CD4-positive, alpha-beta memory T cell (primary cell): ENCODE measurements around the gene SIGLEC11. TPM values are rescaled to one million over a fixed set of nuclear protein-coding genes. Genes with fewer than 3 reads are reported as not detected.

Experiments
- CTCF ChIA-PET: fragments of 350-600 bp; sonication (Branson Sonifier 250); formaldehyde crosslinking; loops from one replicate; lab custom pipeline; 2021; ENCODE audit warnings: inconsistent platforms; ENCODE audit not compliant: partially characterized antibody; lab: Charles Lee
- POLR2A ChIA-PET: fragments of 350-600 bp; sonication (Branson Sonifier 250); formaldehyde crosslinking; loops from one replicate; lab custom pipeline; 2021; ENCODE audit not compliant: partially characterized antibody; lab: Charles Lee
- DNase-seq, 5 donors: peaks; one replicate each; pipeline versions ENCODE4 v3.0.0 to v3.0.0-alpha.2; 2020 to 2022; ENCODE audit warnings: mixed read lengths in 1 of 5
- H3K27ac ChIP-seq: one replicate; pipeline ENCODE4 v1.7.0; 2013; ENCODE audit warnings: low read depth, low read length
- H3K27me3 ChIP-seq: 2 replicates; pipeline ENCODE4 v1.7.0; 2013; ENCODE audit warnings: mild to moderate bottlenecking, low read length, moderate library complexity; ENCODE audit not compliant: insufficient read depth
- H3K36me3 ChIP-seq: 2 replicates; pipeline ENCODE4 v1.7.0; 2013; ENCODE audit warnings: mild to moderate bottlenecking, low read length, moderate library complexity; ENCODE audit not compliant: insufficient read depth
- H3K4me1 ChIP-seq: 2 replicates; pipeline ENCODE4 v1.7.0; 2013; ENCODE audit warnings: mild to moderate bottlenecking, low read length, moderate library complexity; ENCODE audit not compliant: insufficient read depth
- H3K4me3 ChIP-seq, 2 donors: one replicate each; pipeline ENCODE4 v1.7.0; 2013; ENCODE audit warnings: low read length in 2 of 2, mild to moderate bottlenecking in 1 of 2
- H3K9me3 ChIP-seq, 2 donors: one replicate each; pipeline ENCODE4 v1.7.0; 2013; ENCODE audit warnings: low read length in 2 of 2, control low read depth in 1 of 2; ENCODE audit not compliant: control insufficient read depth in 1 of 2
- H3K27ac Mint-ChIP-seq, 7 donors: one replicate each; pipeline ENCODE4 v1.8.0; 2020 to 2021; ENCODE audit warnings: mixed read lengths in 7 of 7, mild to moderate bottlenecking in 6 of 7, inconsistent platforms in 3 of 7, moderate library complexity in 3 of 7
- H3K27me3 Mint-ChIP-seq, 2 donors: one replicate each; pipeline ENCODE4 v1.8.0; 2020 to 2021; ENCODE audit warnings: mixed read lengths in 2 of 2
- H3K36me3 Mint-ChIP-seq, 2 donors: one replicate each; pipeline ENCODE4 v1.8.0; 2020 to 2021; ENCODE audit warnings: mixed read lengths in 2 of 2, inconsistent platforms in 1 of 2, mild to moderate bottlenecking in 1 of 2
- H3K4me1 Mint-ChIP-seq, 4 donors: one replicate each; pipeline ENCODE4 v1.8.0; 2020 to 2021; ENCODE audit warnings: mixed read lengths in 4 of 4, mild to moderate bottlenecking in 1 of 4
- H3K4me3 Mint-ChIP-seq, 8 donors: one replicate each; pipeline ENCODE4 v1.8.0; 2020 to 2021; ENCODE audit warnings: mixed read lengths in 8 of 8, mild to moderate bottlenecking in 7 of 8, moderate library complexity in 6 of 8, inconsistent platforms in 3 of 8
- H3K9me3 Mint-ChIP-seq, 8 donors: one replicate each; pipeline ENCODE4 v1.8.0; 2020 to 2021; ENCODE audit warnings: mixed read lengths in 8 of 8, mild to moderate bottlenecking in 5 of 8, inconsistent platforms in 3 of 8, moderate library complexity in 1 of 8
- intact Hi-C: fragments of 100-400 bp; cut with micrococcal nuclease; formaldehyde crosslinking; loops from one replicate; pipeline ENCODE4 v1.15.1; 2023
- polyA plus RNA-seq, 2 donors: library from polyadenylated mRNA; unstranded; fragments of 300-500 nt; fragmentation: Illumina TruSeq; gene quantifications; one replicate each; pipeline ENCODE4 v1.2.3, GENCODE V29; 2021
- total RNA-seq, 2 experiments: library from RNA; stranded (reverse); gene quantifications; one replicate each; pipeline ENCODE4 v1.2.3, GENCODE V29; 2021

Gene SIGLEC11
- total and polyA plus RNA-seq, 4 experiments from 2014 or later = not detected

DNA sequence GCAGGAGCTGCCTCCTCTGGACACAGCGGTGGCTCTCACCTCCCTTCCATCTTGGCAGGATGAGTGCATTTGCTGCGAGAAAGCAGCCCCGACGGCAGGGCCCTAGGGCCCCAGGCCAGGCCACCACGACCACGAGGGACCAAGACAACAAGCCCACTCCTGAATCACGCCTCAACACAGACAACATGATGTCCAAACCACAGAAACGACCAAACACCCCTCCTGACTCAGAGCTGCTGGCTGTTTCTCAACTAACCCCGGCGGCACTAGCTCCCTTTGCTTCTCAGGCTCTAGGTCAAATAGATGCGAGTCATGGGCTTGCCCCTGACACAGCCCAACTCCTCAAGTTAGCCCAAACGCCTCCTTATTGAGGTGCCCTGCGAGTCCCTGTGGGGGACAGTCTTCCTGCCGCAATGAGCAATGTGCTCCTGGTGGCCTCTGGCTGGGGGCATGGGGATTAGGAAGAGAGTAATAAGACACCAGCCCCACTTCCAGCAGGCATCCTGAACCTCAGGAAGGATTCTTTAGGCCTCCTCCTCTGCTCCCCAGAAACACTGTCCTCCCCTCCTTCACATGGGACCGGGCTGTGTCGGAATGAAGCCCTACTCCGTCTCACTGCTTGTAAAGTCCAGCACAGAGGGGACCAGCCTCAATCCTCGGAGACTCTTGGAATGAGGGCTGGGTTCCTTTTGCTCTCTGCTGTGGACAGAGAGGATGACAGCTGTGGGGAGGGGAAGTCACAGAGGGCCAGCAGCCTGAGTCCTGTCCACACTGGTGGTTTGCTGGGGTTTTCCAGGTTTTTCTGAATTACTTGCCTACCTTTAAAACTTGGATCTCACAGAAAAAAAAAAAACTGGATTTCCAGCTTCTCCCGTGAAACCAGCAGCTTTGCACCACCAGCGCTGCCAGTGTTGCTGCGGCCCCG lies 38.8 kb downstream of the SIGLEC11 start:
- no peaks in the 10 kb centered on the region for H3K9me3 Mint-ChIP-seq
- H3K36me3 Mint-ChIP-seq = peaks cover 25 to 47% of the 10 kb centered on the region in 2 donors
- peak overlapping the region in 1 of 8 donors; percentile 8 for H3K4me3 Mint-ChIP-seq
- no peak overlapping the region for H3K27ac ChIP-seq
- H3K27me3 Mint-ChIP-seq = no peaks in the 10 kb centered on the region
- H3K36me3 ChIP-seq = peaks cover 40% of the 10 kb centered on the region
- DNase-seq = no peak
- H3K4me1 ChIP-seq = peaks cover 21% of the 10 kb centered on the region
- ChIA-PET CTCF (no interaction called here), POLR2A (no interaction called here)
- peaks cover 17 to 62% (median 33%) of the 10 kb centered on the region in 4 donors for H3K4me1 Mint-ChIP-seq
- no peak overlapping the region for H3K4me3 ChIP-seq
- no peaks in the 10 kb centered on the region for H3K27me3 ChIP-seq
- H3K27ac Mint-ChIP-seq = peak overlapping the region in 5 of 7 donors; percentile 13 to 87 (median 56)
- H3K9me3 ChIP-seq = no peaks in the 10 kb centered on the region
- intact Hi-C loops = no loop called here

DNA sequence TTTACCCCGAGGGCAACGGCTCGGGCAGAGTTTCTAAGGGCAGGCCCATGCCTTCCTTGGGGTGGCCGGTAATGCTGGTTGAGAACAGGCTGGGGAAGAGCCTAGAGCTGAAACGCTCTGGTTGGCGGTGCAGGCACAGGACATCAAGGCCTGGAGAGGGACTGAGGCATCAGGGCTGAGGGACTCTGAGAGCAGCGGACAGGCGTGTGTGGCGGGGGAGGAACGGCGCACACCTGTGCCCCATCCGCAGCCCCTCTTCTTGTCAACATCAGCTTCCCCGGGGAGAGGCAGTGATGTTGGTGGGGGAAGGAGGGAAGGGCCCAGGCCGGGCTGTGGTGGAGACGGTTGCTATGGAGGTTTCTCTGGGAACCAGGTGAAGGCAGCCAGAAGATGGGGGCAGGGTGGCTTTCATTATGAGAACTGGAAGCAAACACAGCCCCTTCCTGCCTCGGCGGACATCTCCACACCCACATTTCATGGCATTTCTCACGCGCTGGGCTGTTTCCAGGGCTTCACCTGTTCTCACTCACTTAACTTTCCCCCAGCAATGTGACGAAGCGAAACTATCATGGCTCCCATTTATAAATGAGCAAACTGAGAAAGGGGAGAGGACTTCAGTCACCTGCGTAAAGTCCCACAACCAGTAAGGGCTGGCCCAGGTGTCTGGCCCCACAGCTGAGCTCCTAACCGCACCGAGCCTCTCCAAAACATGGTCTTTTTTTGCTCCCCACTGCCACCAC lies 40.2 kb downstream of the SIGLEC11 start:
- peaks cover 16 to 62% (median 30%) of the 10 kb centered on the region in 4 donors for H3K4me1 Mint-ChIP-seq
- no peak overlapping the region for H3K27ac ChIP-seq
- POLR2A ChIA-PET = interaction anchor here (3.6 kb wide), 1 partner anchor 8 kb away, joined by 14 read pairs; the partner anchor contains the start of genes ATF5 and NUP62
- peaks cover 26 to 50% of the 10 kb centered on the region in 2 donors for H3K36me3 Mint-ChIP-seq
- H3K4me3 ChIP-seq = no peak overlapping the region
- no peak for DNase-seq
- no peaks in the 10 kb centered on the region for H3K27me3 Mint-ChIP-seq
- no peak overlapping the region for H3K4me3 Mint-ChIP-seq
- H3K36me3 ChIP-seq = peaks cover 36% of the 10 kb centered on the region
- peaks cover 14% of the 10 kb centered on the region for H3K4me1 ChIP-seq
- H3K9me3 Mint-ChIP-seq = no peaks in the 10 kb centered on the region
- intact Hi-C loops = no loop called here
- H3K9me3 ChIP-seq = no peaks in the 10 kb centered on the region
- H3K27ac Mint-ChIP-seq = peak overlapping the region in 6 of 7 donors; percentile 37 to 92 (median 68)
- no peaks in the 10 kb centered on the region for H3K27me3 ChIP-seq
- CTCF ChIA-PET = no interaction called here

DNA sequence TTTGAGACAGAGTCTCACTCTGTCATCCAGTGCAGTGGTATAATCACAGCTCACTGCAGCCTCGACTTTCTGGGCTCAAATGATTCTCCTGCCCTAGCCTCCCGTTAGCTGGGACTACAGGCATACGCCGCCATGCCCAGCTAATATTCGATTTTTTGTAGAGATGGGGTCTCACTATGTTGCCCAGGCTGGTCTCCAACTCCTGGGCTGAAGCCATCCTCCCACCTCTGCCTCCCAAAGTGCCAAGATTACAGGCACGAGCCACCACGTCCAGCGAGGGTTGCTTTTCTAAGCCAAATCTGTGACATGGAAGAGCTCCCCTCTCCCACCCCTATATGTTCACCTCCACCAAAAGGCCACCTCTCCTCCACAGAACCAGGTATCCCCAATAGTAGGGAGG lies 42.9 kb downstream of the SIGLEC11 start:
- peaks cover 36 to 64% of the 10 kb centered on the region in 2 donors for H3K36me3 Mint-ChIP-seq

DNA sequence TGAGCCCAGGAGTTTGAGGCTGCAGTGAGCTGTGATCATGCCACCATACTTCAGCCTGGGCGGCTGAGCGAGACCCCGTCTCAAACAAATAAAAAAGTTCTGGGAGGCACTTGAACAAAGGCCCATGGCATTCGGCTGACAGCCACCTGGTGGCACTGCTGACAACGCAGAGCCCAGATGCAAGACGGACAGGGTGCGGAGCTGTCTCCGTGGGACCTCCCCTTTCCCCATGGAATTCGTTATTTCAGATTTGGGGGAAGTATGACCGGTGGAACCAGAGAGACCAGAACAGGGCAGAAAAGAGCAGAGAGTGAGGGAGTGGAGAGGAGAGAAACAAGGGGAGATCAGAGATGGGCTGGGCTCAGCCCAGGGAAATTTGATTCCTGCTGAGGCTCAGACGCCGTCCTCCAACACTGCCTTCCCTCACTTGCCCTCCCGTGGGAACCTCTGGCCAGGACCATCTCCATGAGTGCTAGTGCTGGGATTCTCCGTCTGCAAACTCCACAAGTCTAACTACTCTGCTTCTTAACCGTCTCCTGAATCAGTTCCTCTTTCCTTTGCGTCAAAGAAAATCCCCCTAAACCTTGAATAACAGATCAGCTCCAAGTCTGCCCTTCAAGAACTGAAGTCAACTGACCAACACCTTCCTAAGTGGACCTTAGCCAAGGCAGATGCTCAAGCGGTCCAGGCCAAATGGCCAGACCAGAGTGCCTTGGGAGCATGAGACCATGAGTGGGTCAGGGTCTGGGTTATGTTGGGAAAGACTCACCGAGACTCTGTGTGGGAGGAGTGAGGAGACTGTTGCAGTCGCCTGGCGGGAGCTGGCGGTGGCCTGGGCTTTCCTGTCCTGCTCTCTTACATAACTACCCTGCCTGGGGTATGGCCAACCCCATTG lies 43.9 kb downstream of the SIGLEC11 start:
- peaks cover 34% of the 10 kb centered on the region for H3K36me3 ChIP-seq
- intact Hi-C loops = no loop called here
- Mint-ChIP-seq H3K27ac (peak overlapping the region in 4 of 7 donors; percentile 24 to 76 (median 34)), H3K4me1 (peaks cover 12 to 65% (median 36%) of the 10 kb centered on the region in 4 donors), H3K4me3 (no peak overlapping the region), H3K36me3 (peaks cover 41 to 67% of the 10 kb centered on the region in 2 donors), H3K27me3 (no peaks in the 10 kb centered on the region), H3K9me3 (no peaks in the 10 kb centered on the region)
- no peak overlapping the region for H3K4me3 ChIP-seq
- no peak overlapping the region for H3K27ac ChIP-seq
- CTCF ChIA-PET = no interaction called here
- H3K27me3 ChIP-seq = no peaks in the 10 kb centered on the region
- no peak for DNase-seq
- no peaks in the 10 kb centered on the region for H3K9me3 ChIP-seq
- H3K4me1 ChIP-seq = peaks cover 6% of the 10 kb centered on the region
- POLR2A ChIA-PET = interaction anchor here (1.1 to 3.6 kb wide), 2 partner anchors 12 to 20 kb away, joined by 3 to 14 read pairs; partner anchors contain the start of genes ATF5, IL4I1 and NUP62

More for the DNA sequence above, 42.9 kb downstream of the SIGLEC11 start:
- Mint-ChIP-seq H3K4me1 (peaks cover 13 to 64% (median 36%) of the 10 kb centered on the region in 4 donors), H3K9me3 (no peaks in the 10 kb centered on the region), H3K4me3 (no peak overlapping the region), H3K27me3 (no peaks in the 10 kb centered on the region), H3K27ac (peak overlapping the region in 2 of 7 donors; percentile 12 to 19)
- Histone ChIP-seq H3K4me1 (peaks cover 6% of the 10 kb centered on the region), H3K27me3 (no peaks in the 10 kb centered on the region), H3K4me3 (no peak overlapping the region), H3K36me3 (peaks cover 34% of the 10 kb centered on the region), H3K9me3 (no peaks in the 10 kb centered on the region), H3K27ac (no peak overlapping the region)
- ChIA-PET POLR2A (interaction anchor here (1.1 to 3.6 kb wide), 2 partner anchors 11 to 21 kb away, joined by 3 to 14 read pairs; partner anchors contain the start of genes ATF5, IL4I1 and NUP62), CTCF (no interaction called here)
- intact Hi-C loops = no loop called here
- DNase-seq = no peak

DNA sequence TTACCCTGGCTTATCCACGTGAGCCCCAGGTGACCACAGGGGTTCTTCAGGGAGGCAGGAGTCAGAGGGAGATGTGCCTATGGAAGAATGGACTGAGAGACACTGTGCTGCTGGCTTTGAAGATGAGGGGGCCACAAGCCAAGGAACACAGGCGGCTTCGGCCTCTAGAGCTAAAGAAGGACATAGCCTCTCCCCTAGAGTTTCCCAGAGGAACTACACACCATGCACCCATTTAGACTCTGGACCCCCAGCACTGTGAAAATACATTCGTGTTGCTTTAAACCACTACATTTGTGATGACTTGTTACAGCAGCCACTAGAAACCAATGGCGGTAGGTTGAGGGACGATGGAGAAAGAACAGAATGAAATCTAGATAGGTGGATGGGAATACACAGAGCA lies 45.7 kb downstream of the SIGLEC11 start:
- DNase-seq = no peak
- Mint-ChIP-seq H3K36me3 (peaks cover 40 to 62% of the 10 kb centered on the region in 2 donors), H3K4me3 (no peak overlapping the region), H3K27me3 (no peaks in the 10 kb centered on the region), H3K27ac (peak overlapping the region; percentile 6 to 88 (median 71)), H3K4me1 (peaks cover 18 to 64% (median 35%) of the 10 kb centered on the region in 4 donors), H3K9me3 (no peaks in the 10 kb centered on the region)
- Histone ChIP-seq H3K36me3 (peaks cover 30% of the 10 kb centered on the region), H3K4me3 (no peak overlapping the region), H3K27ac (no peak overlapping the region), H3K4me1 (peaks cover 20% of the 10 kb centered on the region), H3K9me3 (no peaks in the 10 kb centered on the region), H3K27me3 (no peaks in the 10 kb centered on the region)
- CTCF ChIA-PET = no interaction called here
- POLR2A ChIA-PET = no interaction called here
- intact Hi-C loops = no loop called here

DNA sequence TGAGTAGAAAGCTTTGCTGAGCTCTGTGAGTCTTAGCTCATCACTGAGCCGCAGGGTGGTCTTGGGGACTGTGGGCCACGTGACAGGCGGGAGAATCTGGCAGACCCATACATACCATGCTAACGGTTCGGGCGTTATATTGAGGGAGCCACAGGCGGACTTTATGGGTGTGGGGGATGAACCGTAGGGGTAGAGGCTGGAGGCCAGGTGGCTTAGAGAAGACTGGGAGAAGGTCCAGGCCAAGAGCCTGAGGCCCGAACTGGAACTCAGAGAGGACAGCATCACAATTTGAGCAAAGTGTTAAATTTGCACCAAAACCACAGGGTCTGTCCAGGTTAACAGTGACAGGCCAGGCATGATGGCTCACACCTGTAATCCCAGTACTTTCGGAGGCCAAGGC lies 47.3 kb downstream of the SIGLEC11 start:
- ChIA-PET CTCF (interaction anchor here (1.9 kb wide), 1 partner anchor 23 kb away, joined by 4 read pairs; no protein-coding TSS in a partner anchor), POLR2A (interaction anchor here (0.8 to 1.2 kb wide), 2 partner anchors 11 to 44 kb away, joined by 3 read pairs; no protein-coding TSS in a partner anchor)
- Mint-ChIP-seq H3K27ac (peak overlapping the region in 5 of 7 donors; percentile 15 to 63 (median 31)), H3K4me3 (no peak overlapping the region), H3K9me3 (no peaks in the 10 kb centered on the region), H3K27me3 (no peaks in the 10 kb centered on the region), H3K36me3 (peaks cover 40 to 62% of the 10 kb centered on the region in 2 donors), H3K4me1 (peaks cover 16 to 59% (median 36%) of the 10 kb centered on the region in 4 donors)
- Histone ChIP-seq H3K36me3 (peaks cover 30% of the 10 kb centered on the region), H3K4me3 (no peak overlapping the region), H3K9me3 (no peaks in the 10 kb centered on the region), H3K27me3 (no peaks in the 10 kb centered on the region), H3K4me1 (peaks cover 20% of the 10 kb centered on the region), H3K27ac (no peak overlapping the region)
- intact Hi-C loops = no loop called here
- no peak for DNase-seq
